ENCODE results near the gene JAG2.

DNA sequence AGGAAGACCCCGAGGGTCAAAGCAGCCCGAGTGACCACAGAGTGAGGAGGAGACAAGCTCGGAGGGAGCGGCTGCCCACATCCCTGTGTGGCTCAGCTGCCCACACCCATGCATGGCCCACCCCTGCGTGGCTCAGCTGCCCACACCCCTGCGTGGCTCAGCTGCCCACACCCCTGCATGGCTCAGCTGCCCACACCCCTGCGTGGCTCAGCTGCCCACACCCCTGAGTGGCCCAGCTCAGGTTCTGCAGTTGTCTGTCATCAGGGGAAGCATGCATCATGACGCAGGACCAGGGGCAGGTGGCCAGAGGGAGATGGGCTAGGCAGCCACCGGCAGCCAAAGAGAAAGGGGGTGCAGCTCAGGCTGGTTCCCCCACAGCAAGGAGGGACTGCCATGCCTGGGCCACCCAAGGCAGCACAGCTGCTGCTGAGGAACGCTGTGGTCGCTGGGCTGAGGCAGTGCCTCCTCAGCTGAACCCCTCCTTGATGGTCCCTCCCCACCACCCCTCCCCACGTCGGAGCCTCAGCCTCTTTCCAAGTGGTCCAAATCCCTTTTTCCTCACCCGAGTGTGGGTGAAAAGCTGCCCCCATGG lies 45.8 kb upstream of the JAG2 start:
- TF ChIP-seq, protein P1, sequence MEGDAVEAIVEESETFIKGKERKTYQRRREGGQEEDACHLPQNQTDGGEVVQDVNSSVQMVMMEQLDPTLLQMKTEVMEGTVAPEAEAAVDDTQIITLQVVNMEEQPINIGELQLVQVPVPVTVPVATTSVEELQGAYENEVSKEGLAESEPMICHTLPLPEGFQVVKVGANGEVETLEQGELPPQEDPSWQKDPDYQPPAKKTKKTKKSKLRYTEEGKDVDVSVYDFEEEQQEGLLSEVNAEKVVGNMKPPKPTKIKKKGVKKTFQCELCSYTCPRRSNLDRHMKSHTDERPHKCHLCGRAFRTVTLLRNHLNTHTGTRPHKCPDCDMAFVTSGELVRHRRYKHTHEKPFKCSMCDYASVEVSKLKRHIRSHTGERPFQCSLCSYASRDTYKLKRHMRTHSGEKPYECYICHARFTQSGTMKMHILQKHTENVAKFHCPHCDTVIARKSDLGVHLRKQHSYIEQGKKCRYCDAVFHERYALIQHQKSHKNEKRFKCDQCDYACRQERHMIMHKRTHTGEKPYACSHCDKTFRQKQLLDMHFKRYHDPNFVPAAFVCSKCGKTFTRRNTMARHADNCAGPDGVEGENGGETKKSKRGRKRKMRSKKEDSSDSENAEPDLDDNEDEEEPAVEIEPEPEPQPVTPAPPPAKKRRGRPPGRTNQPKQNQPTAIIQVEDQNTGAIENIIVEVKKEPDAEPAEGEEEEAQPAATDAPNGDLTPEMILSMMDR (IDR thresholded peaks at IDR 0.05) = no peak
- no peak for TF ChIP-seq POLR2A (IDR thresholded peaks at IDR 0.05)

Measured in testis (tissue), 2 donors.